Fibroblast of lung (primary cell): ENCODE measurements around the gene ASB18. TPM values are rescaled to one million over a fixed set of nuclear protein-coding genes. Genes with fewer than 3 reads are reported as not detected.

Source experiments
- DNase-seq, 2 donors: peaks; one replicate each; pipeline versions ENCODE4 v3.0.0 to v3.0.0-alpha.2; 2010; ENCODE audit warnings: low read depth in 2 of 2
- H2AFZ ChIP-seq: 2 replicates; pipeline ENCODE4 v1.5.1; 2012; ENCODE audit warnings: low read length, control low read depth, inconsistent platforms
- H3K27ac ChIP-seq: 2 replicates; pipeline ENCODE4 v1.5.1; 2011; ENCODE audit warnings: low read length, control low read depth; ENCODE audit not compliant: insufficient read depth
- H3K27me3 ChIP-seq: 2 replicates; pipeline ENCODE4 v1.5.1; 2011; ENCODE audit warnings: mild to moderate bottlenecking, low read length; ENCODE audit not compliant: control insufficient read depth, insufficient read depth
- H3K36me3 ChIP-seq: 2 replicates; pipeline ENCODE4 v1.5.1; 2011; ENCODE audit warnings: low read length; ENCODE audit not compliant: control insufficient read depth, insufficient read depth
- H3K4me1 ChIP-seq: 2 replicates; pipeline ENCODE4 v1.5.1; 2011; ENCODE audit warnings: low read length; ENCODE audit not compliant: control insufficient read depth, insufficient read depth; ENCODE audit errors: extremely low read depth
- H3K4me2 ChIP-seq: 2 replicates; pipeline ENCODE4 v1.5.1; 2011; ENCODE audit warnings: low read length, control low read depth; ENCODE audit not compliant: insufficient read depth; ENCODE audit errors: extremely low read depth
- H3K4me3 ChIP-seq, 4 experiments: fragments of 200-600 bp in 1 of 4; sonication (generic) in 1 of 4; replicated peaks in 1 of 4; 2 replicates each; pipeline ENCODE4 v1.5.1; 2011 to 2016; ENCODE audit warnings: low read length in 4 of 4, low read depth in 3 of 4, mild to moderate bottlenecking in 3 of 4, control low read depth in 2 of 4, inconsistent platforms in 1 of 4, mixed read lengths in 1 of 4; ENCODE audit not compliant: insufficient read depth in 1 of 4; ENCODE audit errors: control extremely low read depth in 1 of 4
- H3K79me2 ChIP-seq: 2 replicates; pipeline ENCODE4 v1.5.1; 2012; ENCODE audit warnings: mild to moderate bottlenecking, low read length, inconsistent platforms; ENCODE audit not compliant: control insufficient read depth, insufficient read depth
- H3K9ac ChIP-seq: 2 replicates; pipeline ENCODE4 v1.5.1; 2011; ENCODE audit warnings: mild to moderate bottlenecking, low read length, control low read depth; ENCODE audit not compliant: insufficient read depth
- H3K9me3 ChIP-seq: 2 replicates; pipeline ENCODE4 v1.5.1; 2012; ENCODE audit warnings: low read depth, low read length; ENCODE audit not compliant: control insufficient read depth, insufficient read depth
- H4K20me1 ChIP-seq: 2 replicates; pipeline ENCODE4 v1.5.1; 2011; ENCODE audit warnings: low read length; ENCODE audit not compliant: control insufficient read depth, insufficient read depth; ENCODE audit errors: extremely low read depth
- EZH2 ChIP-seq: IDR thresholded peaks from 2 replicates; pipeline ENCODE4 v1.5.1; 2012; ENCODE audit warnings: low read length, control low read depth, mild to moderate bottlenecking; ENCODE audit errors: missing control alignments
- polyA plus RNA-seq, 2 donors: library from polyadenylated mRNA; depleted of rRNA in 1 of 2; stranded (reverse) in 1 of 2; unstranded in 1 of 2; fragments of >200 nt; gene quantifications; 2 replicates each; pipeline ENCODE4 v1.2.1, GENCODE V29; 2011 to 2012; ENCODE audit warnings: missing spikeins in 1 of 2
- total RNA-seq: library from RNA; depleted of rRNA; stranded (reverse); fragments of >200 nt; gene quantifications from 2 replicates; pipeline ENCODE4 v1.2.1, GENCODE V29; 2014
- TF ChIP-seq, protein P1 (sequence below), 2 donors: IDR thresholded peaks in 1 of 2; conservative IDR thresholded peaks in 1 of 2; 1 replicate in 1 of 2; 2 replicates in 1 of 2; pipeline ENCODE4 v1.5.1; 2011 to 2012; ENCODE audit warnings: low read length in 2 of 2, control low read depth in 1 of 2, inconsistent platforms in 1 of 2, low read depth in 1 of 2, mild to moderate bottlenecking in 1 of 2

ASB18 gene
- total and polyA plus RNA-seq, 2 donors (not counting 1 experiment from before 2014, with no cell fraction given) = not detected

DNA sequence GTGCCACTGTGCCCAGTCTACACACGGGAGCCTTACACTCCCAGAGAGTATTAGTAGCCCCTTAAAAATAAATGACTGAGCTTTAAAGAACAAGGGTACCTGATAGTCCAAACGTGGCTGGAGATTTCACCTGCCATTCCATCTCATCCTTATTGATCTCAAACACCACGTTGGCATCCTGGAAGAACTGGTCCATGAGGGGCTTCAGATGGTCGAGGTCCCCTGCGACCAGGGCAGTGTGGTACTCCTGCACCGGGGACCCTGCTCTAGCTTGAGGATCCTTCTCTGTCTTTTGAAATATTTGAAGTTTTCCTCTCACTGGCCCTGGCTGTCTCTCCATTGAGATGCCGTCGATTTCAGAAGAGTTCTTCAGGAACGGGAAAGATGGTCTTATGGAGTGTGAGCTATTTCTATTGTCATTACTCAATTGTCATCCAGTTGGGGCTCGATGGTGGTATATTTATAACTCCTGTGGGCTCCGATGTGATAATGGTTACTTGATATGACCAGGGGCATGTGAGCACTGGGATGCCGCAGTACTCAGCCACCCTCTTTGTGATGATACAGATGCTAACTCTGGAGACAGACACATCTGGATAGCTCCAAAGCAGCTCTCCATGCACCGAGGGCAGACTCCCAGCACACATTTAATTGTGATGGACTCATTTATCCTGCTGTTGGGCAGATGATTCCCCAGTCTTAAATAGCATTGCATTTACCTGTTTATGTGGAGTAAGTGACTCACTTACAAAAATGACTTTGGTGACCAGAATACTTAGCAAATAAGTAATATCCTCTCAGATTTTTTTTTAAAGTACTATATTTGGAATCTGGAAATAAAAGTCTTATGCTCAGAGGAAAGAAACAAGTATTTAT is 22.8 kb downstream of the ASB18 start:
- H3K4me2 ChIP-seq = no peak overlapping the region
- no peak overlapping the region for H3K27ac ChIP-seq
- H3K36me3 ChIP-seq = no peaks in the 10 kb centered on the region
- H3K4me1 ChIP-seq = no peaks in the 10 kb centered on the region
- H3K27me3 ChIP-seq = peaks cover 9% of the 10 kb centered on the region
- H3K9me3 ChIP-seq = no peaks in the 10 kb centered on the region
- H3K4me3 ChIP-seq = no peak overlapping the region
- no peak overlapping the region for H3K9ac ChIP-seq
- H4K20me1 ChIP-seq = no peaks in the 10 kb centered on the region
- no peak for TF ChIP-seq EZH2
- TF ChIP-seq, protein P1, sequence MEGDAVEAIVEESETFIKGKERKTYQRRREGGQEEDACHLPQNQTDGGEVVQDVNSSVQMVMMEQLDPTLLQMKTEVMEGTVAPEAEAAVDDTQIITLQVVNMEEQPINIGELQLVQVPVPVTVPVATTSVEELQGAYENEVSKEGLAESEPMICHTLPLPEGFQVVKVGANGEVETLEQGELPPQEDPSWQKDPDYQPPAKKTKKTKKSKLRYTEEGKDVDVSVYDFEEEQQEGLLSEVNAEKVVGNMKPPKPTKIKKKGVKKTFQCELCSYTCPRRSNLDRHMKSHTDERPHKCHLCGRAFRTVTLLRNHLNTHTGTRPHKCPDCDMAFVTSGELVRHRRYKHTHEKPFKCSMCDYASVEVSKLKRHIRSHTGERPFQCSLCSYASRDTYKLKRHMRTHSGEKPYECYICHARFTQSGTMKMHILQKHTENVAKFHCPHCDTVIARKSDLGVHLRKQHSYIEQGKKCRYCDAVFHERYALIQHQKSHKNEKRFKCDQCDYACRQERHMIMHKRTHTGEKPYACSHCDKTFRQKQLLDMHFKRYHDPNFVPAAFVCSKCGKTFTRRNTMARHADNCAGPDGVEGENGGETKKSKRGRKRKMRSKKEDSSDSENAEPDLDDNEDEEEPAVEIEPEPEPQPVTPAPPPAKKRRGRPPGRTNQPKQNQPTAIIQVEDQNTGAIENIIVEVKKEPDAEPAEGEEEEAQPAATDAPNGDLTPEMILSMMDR (conservative IDR thresholded peaks at IDR 0.05 in 1 of 2, IDR thresholded peaks at IDR 0.05 in 1 of 2; ENCODE audit: low read depth in 1 of 2, low read length in 2 of 2) = no peak
- no peak overlapping the region for H2AFZ ChIP-seq
- no peak for DNase-seq
- no peaks in the 10 kb centered on the region for H3K79me2 ChIP-seq

DNA sequence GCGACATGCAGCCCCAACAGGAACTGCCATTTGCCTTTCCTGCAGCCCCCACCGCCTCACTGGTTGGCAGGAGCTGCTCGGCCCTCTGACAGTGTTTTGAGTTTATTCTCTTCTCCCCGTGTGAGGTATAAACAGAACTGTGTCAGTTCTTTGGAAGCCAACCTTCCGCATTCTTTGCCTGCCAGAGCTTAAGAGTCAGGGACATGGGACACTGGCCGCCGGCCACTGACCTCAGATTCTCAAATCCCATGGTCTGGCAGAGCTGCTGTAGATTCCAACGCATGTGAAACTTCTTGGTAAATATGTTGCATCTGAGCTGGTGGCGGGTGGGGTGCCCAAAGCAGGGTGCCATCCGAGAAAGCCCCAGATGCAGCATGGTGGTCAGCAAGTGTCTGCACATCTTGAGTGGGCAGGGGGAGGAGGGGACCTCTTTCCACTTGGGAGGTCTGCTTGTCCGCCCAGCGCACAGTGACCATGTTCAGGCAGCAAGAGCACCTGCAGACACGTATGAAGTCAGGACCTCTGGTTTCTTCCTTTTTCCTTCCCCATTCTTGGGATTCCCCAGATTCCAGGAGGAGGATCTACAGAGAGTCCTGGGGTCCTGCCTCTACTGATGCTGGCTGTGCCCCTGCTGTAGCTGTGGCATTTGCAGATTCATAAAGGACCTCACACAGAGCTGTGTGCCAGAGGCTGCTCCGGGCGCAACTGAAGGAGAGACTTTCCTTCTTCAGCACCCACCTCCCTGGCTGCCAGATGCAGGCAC is 23.8 kb downstream of the ASB18 start:
- Histone ChIP-seq H3K9me3 (no peaks in the 10 kb centered on the region), H3K4me2 (no peak overlapping the region), H2AFZ (no peak overlapping the region), H3K27me3 (peaks cover 13% of the 10 kb centered on the region), H3K36me3 (no peaks in the 10 kb centered on the region), H3K4me3 (no peak overlapping the region), H3K4me1 (no peaks in the 10 kb centered on the region), H3K27ac (no peak overlapping the region), H3K79me2 (no peaks in the 10 kb centered on the region), H4K20me1 (no peaks in the 10 kb centered on the region), H3K9ac (no peak overlapping the region)
- peak in 1 of 2 donors; percentile 66 for DNase-seq
- TF ChIP-seq EZH2 = no peak
- TF ChIP-seq, protein P1 (conservative IDR thresholded peaks at IDR 0.05 in 1 of 2, IDR thresholded peaks at IDR 0.05 in 1 of 2; ENCODE audit: low read depth in 1 of 2, low read length in 2 of 2) = no peak
